ENCODE data around the gene ICOSLG.
"Not testable (repeated sequence)": the region's sequence is repeated elsewhere in the genome, so short reads cannot be mapped to it uniquely, and the experiment has no call there.

ICOSLG gene

DNA sequence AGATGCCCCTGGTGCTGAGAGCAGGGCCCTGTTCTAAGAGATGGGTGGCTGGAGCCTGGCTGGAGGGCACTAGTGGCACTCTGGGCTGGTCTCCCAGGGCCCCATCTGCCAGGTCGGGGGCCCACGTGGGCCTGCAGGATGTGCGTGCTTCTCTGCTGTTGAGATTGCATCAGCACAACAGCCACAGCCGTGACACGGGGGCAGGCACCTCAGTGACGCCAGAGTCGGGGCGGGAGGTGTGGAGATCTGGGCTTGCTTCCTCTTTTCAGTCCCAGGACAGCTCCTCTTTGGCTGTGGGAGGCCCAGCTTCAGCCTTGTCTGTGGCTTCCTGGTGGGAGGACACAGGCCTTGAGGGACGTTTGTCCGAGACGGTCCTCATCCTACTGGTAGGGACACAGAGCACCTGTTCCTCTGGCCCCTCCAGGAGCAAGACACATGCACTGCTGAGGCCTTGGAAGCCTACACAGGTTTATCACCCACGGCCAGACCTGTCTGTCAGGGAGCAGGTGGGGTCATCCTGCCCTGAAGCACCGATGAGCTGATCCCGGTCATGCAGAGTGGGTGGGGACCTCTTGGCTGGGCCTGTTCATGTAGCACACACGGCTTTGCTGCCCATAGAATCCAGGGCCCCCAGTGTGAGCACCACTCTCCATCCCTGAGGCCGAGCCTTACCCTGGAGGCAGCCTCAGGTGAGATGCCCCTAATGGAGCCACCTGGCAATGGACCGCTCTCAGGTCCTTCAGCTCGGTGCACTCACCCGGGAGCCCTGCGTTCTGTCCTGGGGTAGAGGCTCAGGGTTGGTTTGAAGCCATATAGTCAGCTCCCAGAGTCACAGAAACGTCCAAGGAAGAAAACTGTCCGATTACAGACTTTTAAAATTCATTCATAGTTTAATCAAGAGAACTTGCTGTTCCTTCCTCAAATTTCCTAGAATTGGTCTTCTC lies 44.3 kb downstream of the ICOSLG start:
- H2BK15ac ChIP-seq (ENCODE audit: low read depth, poor library complexity, severe bottlenecking); H3K4ac ChIP-seq (ENCODE audit: low read depth in 1 of 2, low read length in 2 of 2); DNase-seq; H4K8ac ChIP-seq (ENCODE audit: low read length); H2BK5ac ChIP-seq (ENCODE audit: low read depth, low read length, poor library complexity, severe bottlenecking); H4K91ac ChIP-seq (ENCODE audit: low read length); H3K79me1 ChIP-seq (replicated peaks; ENCODE audit: low read length, poor library complexity, severe bottlenecking); H2AK5ac ChIP-seq (ENCODE audit: low read length, severe bottlenecking); H3K27ac ChIP-seq (ENCODE audit: low read length, poor library complexity, severe bottlenecking); H3K4me2 ChIP-seq (ENCODE audit: low read length, poor library complexity, severe bottlenecking); H3K9me3 ChIP-seq (ENCODE audit: control insufficient read depth, low read length); H3K18ac ChIP-seq (ENCODE audit: low read depth in 1 of 2, low read length in 2 of 2); H3K36me3 ChIP-seq (ENCODE audit: control insufficient read depth in 1 of 2, insufficient read depth in 2 of 2, low read depth in 1 of 2, low read length in 2 of 2); H3K9ac ChIP-seq (ENCODE audit: low read length); H2AFZ ChIP-seq (ENCODE audit: low read depth, low read length); H3K4me3 ChIP-seq (ENCODE audit: insufficient read depth in 1 of 2, low read depth in 1 of 2, low read length in 2 of 2); H2BK120ac ChIP-seq (ENCODE audit: low read depth, low read length); H3K4me1 ChIP-seq (ENCODE audit: control insufficient read depth, insufficient read depth, low read depth, low read length); H3K23ac ChIP-seq (ENCODE audit: low read length in 2 of 2); H2BK12ac ChIP-seq (ENCODE audit: low read length in 2 of 2); H3K27me3 ChIP-seq (ENCODE audit: control insufficient read depth in 1 of 2, insufficient read depth in 1 of 2, low read length in 2 of 2); H3K14ac ChIP-seq (ENCODE audit: low read length in 2 of 2): not testable (repeated sequence)
- no CpG with 5 or more reads among the region's 22 CpGs for WGBS

GRCh38 chr21:44194888-44195287 lies 45.9 kb downstream of the ICOSLG start:
- H3K4me1 ChIP-seq (ENCODE audit: control insufficient read depth, insufficient read depth, low read depth, low read length); H3K27me3 ChIP-seq (ENCODE audit: control insufficient read depth in 1 of 2, insufficient read depth in 1 of 2, low read length in 2 of 2); H2AFZ ChIP-seq (ENCODE audit: low read depth, low read length); H3K79me1 ChIP-seq (replicated peaks; ENCODE audit: low read length, poor library complexity, severe bottlenecking); H3K14ac ChIP-seq (ENCODE audit: low read length in 2 of 2); H2BK5ac ChIP-seq (ENCODE audit: low read depth, low read length, poor library complexity, severe bottlenecking); H4K91ac ChIP-seq (ENCODE audit: low read length); H3K9me3 ChIP-seq (ENCODE audit: control insufficient read depth, low read length); H3K4ac ChIP-seq (ENCODE audit: low read depth in 1 of 2, low read length in 2 of 2); H3K23ac ChIP-seq (ENCODE audit: low read length in 2 of 2); H2BK12ac ChIP-seq (ENCODE audit: low read length in 2 of 2); H3K9ac ChIP-seq (ENCODE audit: low read length); H4K8ac ChIP-seq (ENCODE audit: low read length); H3K4me2 ChIP-seq (ENCODE audit: low read length, poor library complexity, severe bottlenecking); H3K4me3 ChIP-seq (ENCODE audit: insufficient read depth in 1 of 2, low read depth in 1 of 2, low read length in 2 of 2); H2AK5ac ChIP-seq (ENCODE audit: low read length, severe bottlenecking); H3K36me3 ChIP-seq (ENCODE audit: control insufficient read depth in 1 of 2, insufficient read depth in 2 of 2, low read depth in 1 of 2, low read length in 2 of 2); H2BK15ac ChIP-seq (ENCODE audit: low read depth, poor library complexity, severe bottlenecking); DNase-seq; H3K27ac ChIP-seq (ENCODE audit: low read length, poor library complexity, severe bottlenecking); H2BK120ac ChIP-seq (ENCODE audit: low read depth, low read length); H3K18ac ChIP-seq (ENCODE audit: low read depth in 1 of 2, low read length in 2 of 2): not testable (repeated sequence)
- no CpG with 5 or more reads among the region's 9 CpGs for WGBS

DNA sequence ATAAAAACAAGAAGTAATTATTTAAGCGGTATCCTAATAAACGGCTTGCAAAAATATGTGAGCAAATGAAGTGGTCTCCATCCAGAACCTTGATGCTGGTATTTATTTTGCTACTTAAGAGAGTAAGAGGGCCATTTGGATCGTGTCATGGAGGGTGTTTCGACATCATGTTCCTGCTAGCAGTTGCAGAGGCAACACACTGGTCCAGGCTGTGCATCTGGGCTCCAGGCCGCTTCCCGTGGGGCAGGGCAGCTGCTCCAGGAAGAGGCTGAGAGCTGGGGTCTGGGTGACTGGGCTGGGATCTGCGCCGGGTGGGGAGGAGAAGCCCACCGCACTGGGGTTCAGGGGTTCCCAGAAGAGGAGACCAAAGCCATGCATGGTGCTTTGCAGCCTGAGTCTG lies 46.3 kb downstream of the ICOSLG start:
- not testable (repeated sequence) for H3K4me3 ChIP-seq (ENCODE audit: insufficient read depth in 1 of 2, low read depth in 1 of 2, low read length in 2 of 2); H3K79me1 ChIP-seq (replicated peaks; ENCODE audit: low read length, poor library complexity, severe bottlenecking); H4K8ac ChIP-seq (ENCODE audit: low read length); H3K4ac ChIP-seq (ENCODE audit: low read depth in 1 of 2, low read length in 2 of 2); H4K91ac ChIP-seq (ENCODE audit: low read length); H3K18ac ChIP-seq (ENCODE audit: low read depth in 1 of 2, low read length in 2 of 2); H2BK120ac ChIP-seq (ENCODE audit: low read depth, low read length); H2AK5ac ChIP-seq (ENCODE audit: low read length, severe bottlenecking); H3K23ac ChIP-seq (ENCODE audit: low read length in 2 of 2); H3K9me3 ChIP-seq (ENCODE audit: control insufficient read depth, low read length); H3K9ac ChIP-seq (ENCODE audit: low read length); H2BK15ac ChIP-seq (ENCODE audit: low read depth, poor library complexity, severe bottlenecking); H3K4me2 ChIP-seq (ENCODE audit: low read length, poor library complexity, severe bottlenecking); DNase-seq; H2BK5ac ChIP-seq (ENCODE audit: low read depth, low read length, poor library complexity, severe bottlenecking); H3K36me3 ChIP-seq (ENCODE audit: control insufficient read depth in 1 of 2, insufficient read depth in 2 of 2, low read depth in 1 of 2, low read length in 2 of 2); H3K4me1 ChIP-seq (ENCODE audit: control insufficient read depth, insufficient read depth, low read depth, low read length); H2BK12ac ChIP-seq (ENCODE audit: low read length in 2 of 2); H3K27me3 ChIP-seq (ENCODE audit: control insufficient read depth in 1 of 2, insufficient read depth in 1 of 2, low read length in 2 of 2); H3K14ac ChIP-seq (ENCODE audit: low read length in 2 of 2); H2AFZ ChIP-seq (ENCODE audit: low read depth, low read length); H3K27ac ChIP-seq (ENCODE audit: low read length, poor library complexity, severe bottlenecking)
- WGBS: no CpG with 5 or more reads among the region's 9 CpGs

- not testable (repeated sequence) for H3K18ac ChIP-seq (ENCODE audit: low read depth in 1 of 2, low read length in 2 of 2); H3K27me3 ChIP-seq (ENCODE audit: control insufficient read depth in 1 of 2, insufficient read depth in 1 of 2, low read length in 2 of 2); H2BK12ac ChIP-seq (ENCODE audit: low read length in 2 of 2); H2AK5ac ChIP-seq (ENCODE audit: low read length, severe bottlenecking); H3K23ac ChIP-seq (ENCODE audit: low read length in 2 of 2); H4K8ac ChIP-seq (ENCODE audit: low read length); H3K14ac ChIP-seq (ENCODE audit: low read length in 2 of 2); H2BK5ac ChIP-seq (ENCODE audit: low read depth, low read length, poor library complexity, severe bottlenecking); H3K9ac ChIP-seq (ENCODE audit: low read length); H4K91ac ChIP-seq (ENCODE audit: low read length); H3K36me3 ChIP-seq (ENCODE audit: control insufficient read depth in 1 of 2, insufficient read depth in 2 of 2, low read depth in 1 of 2, low read length in 2 of 2); H3K27ac ChIP-seq (ENCODE audit: low read length, poor library complexity, severe bottlenecking); H2AFZ ChIP-seq (ENCODE audit: low read depth, low read length); H3K4ac ChIP-seq (ENCODE audit: low read depth in 1 of 2, low read length in 2 of 2); H3K4me2 ChIP-seq (ENCODE audit: low read length, poor library complexity, severe bottlenecking); H3K4me3 ChIP-seq (ENCODE audit: insufficient read depth in 1 of 2, low read depth in 1 of 2, low read length in 2 of 2); H2BK120ac ChIP-seq (ENCODE audit: low read depth, low read length); H3K9me3 ChIP-seq (ENCODE audit: control insufficient read depth, low read length); H3K79me1 ChIP-seq (replicated peaks; ENCODE audit: low read length, poor library complexity, severe bottlenecking); DNase-seq; H3K4me1 ChIP-seq (ENCODE audit: control insufficient read depth, insufficient read depth, low read depth, low read length); H2BK15ac ChIP-seq (ENCODE audit: low read depth, poor library complexity, severe bottlenecking)
- WGBS: no CpG with 5 or more reads among the region's 5 CpGs
These were observed 47.6 kb downstream of the ICOSLG start for GRCh38 chr21:44193108-44193507.
